Esophagus mucosa (tissue), 1 donor: Measurements from ENCODE around the gene RSU1. TPM values are rescaled to one million over a fixed set of nuclear protein-coding genes. Genes with fewer than 3 reads are reported as not detected.

Experiments used
- ATAC-seq: fragments of 200-7000 bp; cut with Tn5 transposase; one replicate; pipeline ENCODE4 v1.9.1; 2020
- total RNA-seq: library from RNA; stranded (reverse); gene quantifications from one replicate; pipeline ENCODE4 v1.2.4, GENCODE V29; 2023
- donor health status: DM: yes; HTN: yes; CAD: no.

Gene RSU1
- total RNA-seq, 1 donor from 2014 or later: 48.9 TPM

DNA sequence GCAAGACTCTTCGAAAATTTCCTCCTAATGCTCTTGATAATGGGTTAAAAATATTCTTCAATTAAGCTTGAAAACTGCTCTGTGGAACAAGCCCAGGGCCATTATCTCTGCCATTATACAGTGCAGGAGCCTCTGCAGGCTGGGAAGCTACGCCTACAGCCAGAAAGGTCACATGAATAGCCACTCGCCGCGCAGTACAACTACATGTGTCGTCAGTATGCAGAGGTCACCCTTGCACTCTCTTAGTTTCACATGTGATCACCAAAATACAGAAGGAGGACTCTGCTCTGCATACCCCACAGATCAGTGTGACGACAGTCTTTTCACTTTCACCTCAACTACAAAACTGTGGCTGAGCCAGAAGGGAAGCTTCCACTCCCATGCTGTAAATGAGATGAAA, 153.8 kb downstream of the RSU1 start:
- no peak for ATAC-seq

DNA sequence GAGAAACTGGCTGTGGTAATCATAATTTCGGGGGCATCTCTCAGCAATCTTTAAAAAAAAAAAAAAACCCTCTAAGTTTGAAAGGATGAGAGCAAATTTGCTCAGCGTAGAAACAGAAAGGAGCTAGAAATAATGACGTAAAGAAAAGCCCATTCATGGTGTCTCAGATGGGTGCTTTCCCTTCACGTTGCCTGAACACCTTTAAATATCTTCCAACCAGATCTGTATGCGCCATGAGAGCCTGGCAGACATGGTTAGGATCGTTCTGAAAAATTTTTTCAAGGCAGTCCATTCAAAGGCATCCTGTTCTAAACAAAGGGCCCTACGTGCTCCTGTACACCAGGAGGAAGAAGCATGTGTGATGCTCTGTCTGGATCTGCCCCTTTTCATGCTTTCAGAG, 154.3 kb downstream of the RSU1 start:
- no peak for ATAC-seq

DNA sequence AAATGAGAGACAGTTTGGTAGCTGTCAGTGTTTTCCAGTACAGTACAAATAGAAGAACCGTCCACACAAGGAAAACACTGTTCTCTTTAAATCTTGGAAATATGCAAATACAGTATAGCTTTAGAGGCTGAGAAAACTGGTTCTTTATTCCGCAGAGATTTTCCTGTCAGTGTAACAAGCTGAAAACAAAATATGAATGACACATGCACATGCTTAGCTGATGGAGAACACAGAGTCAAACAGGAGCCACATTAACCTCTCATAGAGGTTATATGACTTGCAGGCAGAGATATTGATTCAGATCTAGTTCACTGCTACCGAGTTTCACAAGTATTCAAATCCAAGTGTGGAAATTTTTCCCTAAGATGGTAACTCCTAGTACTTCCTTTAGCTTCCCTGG, 160.3 kb downstream of the RSU1 start:
- ATAC-seq: no peak

DNA sequence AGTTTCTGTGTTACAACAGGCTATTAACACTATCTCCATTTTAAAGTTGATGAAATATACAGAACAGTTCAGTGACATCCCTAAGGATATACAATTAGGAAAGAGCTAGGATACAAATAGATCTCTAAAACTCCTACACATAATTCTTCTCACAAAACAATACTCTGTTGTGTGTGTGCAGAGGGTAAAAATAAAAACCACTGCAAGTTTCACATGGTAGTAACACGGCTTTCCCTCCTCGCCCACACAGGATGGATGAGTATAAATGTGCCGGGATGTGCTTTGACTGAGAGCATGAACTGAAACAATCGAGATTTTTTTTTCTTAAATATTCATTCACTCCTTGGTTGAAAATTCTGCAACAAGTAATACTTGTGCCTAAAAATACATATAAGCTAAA, 164.0 kb downstream of the RSU1 start:
- no peak for ATAC-seq

DNA sequence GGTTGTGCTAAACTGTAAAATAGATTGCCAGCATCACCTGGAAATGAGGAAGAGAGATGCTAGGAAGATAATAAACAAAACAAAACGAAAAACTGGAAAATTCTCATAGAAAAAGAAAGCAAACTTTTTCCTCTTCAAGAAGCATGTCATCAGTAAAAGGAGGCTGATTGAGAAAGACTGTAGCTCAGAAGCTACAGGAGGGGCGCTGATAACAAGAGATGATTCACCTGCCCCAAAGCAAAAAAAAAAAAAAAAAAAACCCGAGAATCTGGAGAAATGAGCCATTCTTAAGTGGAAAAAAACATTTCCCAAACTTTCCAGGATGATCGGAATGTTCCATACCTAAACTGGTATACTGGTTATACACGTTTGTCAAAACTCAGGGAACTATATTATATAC, 165.1 kb downstream of the RSU1 start:
- no peak for ATAC-seq

DNA sequence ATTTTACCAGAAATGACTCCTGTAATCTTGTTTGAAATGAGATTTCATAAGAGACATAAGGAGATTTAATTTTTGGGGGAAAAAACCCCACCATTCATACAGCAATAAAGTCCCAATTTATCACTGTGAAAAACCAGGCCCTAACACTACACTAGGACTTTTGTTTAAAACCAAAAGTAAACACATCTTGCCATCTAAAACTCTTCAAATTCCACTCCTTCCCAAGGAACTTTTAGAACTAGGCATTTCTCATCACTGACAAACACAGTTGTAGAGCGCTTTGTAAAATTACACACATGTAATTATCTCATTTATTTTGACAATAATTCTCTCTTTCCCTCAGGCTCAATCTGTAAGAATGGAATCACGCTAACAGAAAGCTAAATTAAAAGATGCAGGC, 167.5 kb downstream of the RSU1 start:
- ATAC-seq: no peak

DNA sequence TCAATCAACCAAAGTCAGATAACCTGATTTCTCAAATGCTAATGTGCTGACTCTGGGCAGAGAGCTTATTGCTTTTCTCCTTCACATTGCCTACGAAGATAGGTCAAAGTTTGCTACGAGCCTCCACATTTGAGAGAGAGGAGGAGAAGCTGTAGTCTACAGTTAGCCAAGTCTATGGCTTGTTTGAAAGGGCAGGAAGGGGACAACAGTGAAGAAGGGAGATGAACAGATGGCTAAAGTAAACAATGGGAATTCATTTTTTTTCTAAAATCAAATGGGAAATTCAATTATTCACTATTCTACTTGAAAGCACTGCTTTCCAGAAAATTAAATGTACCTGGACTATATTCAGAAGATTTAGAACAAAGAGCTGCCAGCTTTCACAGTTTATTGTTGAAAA, 168.9 kb downstream of the RSU1 start:
- no peak for ATAC-seq

GRCh38 chr10:16646181-16647059, 170.8 kb downstream of the RSU1 start:
- no peak for ATAC-seq

GRCh38 chr10:16644146-16644545, 173.1 kb downstream of the RSU1 start:
- ATAC-seq: no peak

GRCh38 chr10:16643502-16643901, 173.7 kb downstream of the RSU1 start:
- ATAC-seq: no peak

- ATAC-seq: no peak
These were observed 177.1 kb downstream of the RSU1 start for GRCh38 chr10:16640153-16640552.

- ATAC-seq: no peak
These were observed 177.8 kb downstream of the RSU1 start for GRCh38 chr10:16639471-16639870.

GRCh38 chr10:16632996-16633395, 184.2 kb downstream of the RSU1 start:
- no peak for ATAC-seq

DNA sequence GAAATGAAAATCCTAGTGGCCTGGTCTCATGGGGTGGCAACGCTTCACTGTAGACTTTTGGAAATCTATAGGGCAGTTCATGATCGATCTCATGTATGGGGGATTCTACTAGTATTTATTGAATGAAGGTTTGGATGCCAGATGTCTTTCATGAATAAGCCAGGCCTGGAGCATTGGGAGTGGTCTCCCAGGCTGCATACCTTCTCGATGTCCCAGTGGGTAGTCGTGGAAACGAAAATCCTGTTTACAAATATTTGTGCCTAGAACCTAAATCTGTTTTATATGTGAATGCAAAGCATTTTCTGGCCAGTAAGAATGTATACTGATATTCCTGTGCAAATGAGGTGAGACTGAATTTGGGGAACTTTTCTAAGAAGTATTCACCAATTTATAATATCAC, 190.5 kb downstream of the RSU1 start:
- ATAC-seq: no peak

DNA sequence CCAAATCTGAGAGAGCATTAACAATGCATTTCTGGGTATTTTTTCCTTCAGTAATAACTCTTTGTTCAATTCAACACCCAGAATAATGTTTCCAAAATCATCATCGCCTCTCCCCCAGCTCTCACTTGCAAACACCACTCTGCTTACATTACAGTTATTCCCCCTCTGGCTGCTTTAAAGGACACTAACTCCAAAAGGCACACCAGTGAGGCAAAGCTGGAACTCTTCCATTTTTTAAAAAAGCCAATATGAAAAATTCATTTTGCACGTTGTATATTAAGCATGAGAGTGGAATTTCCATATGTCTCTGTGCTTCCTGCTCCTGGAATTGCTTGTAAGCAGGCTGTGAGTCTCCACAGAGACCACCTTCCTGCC, 204.3 kb downstream of the RSU1 start:
- ATAC-seq: no peak

GRCh38 chr10:16612115-16612980, 204.9 kb downstream of the RSU1 start:
- no peak for ATAC-seq

- ATAC-seq: no peak
These were observed 206.2 kb downstream of the RSU1 start for GRCh38 chr10:16611037-16611436.

DNA sequence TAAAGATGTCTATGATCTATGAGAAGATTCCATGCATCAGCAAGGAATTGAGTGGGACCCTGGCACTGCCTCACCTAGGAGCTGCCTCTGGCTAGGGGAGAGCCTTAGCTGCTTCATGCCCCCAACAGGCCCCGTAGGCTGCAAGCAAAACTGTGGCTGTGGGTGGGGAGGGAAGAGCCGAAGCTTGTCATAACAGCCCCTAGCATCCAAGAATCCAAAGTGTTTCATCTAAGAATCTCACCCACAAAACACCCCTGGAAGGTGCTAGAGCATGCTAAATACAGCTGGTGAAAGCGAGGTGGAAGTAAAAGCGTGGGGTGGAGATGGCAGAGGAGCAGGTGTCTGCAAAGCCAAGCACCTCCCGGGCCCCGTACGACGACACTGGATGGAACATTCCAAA, 208.0 kb downstream of the RSU1 start:
- ATAC-seq: no peak

DNA sequence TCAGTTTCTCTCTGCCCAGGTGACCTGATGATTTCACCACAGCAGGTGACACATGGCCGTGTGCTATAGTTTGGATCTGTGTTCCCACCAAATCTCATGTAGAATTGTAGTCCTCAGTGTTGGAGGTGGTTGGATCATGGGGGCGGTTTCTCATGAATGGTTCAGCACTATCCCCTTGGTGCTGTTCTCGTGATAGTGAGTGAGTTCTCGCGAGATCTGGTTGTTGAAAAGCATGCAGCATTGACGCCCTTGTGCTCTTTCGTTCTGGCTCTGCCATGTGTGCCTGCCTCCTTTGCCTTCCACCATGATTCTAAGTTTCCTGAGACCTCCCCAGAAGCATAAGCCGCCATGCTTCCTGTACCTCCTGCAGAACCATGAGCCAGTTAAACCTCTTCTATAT, 210.3 kb downstream of the RSU1 start:
- no peak for ATAC-seq

DNA sequence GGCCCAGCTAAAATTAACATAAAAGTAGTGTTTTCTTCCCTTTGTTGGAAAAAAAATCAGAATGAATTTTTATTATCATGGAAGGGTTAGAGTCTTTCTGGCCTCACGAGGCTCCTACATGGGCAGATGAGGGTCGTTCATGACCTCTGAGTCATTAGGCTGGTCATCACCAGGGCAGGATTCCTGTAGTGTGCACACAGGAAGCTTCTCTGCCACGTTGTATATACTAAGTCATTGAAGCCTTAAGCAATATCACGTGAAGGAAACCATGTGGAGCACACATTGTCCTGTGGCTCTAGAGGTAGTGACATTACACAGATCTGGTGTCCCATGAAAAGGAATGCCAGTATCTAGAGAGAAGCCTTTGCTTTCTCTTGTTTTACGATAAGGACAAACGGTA, 210.8 kb downstream of the RSU1 start:
- ATAC-seq: no peak

DNA sequence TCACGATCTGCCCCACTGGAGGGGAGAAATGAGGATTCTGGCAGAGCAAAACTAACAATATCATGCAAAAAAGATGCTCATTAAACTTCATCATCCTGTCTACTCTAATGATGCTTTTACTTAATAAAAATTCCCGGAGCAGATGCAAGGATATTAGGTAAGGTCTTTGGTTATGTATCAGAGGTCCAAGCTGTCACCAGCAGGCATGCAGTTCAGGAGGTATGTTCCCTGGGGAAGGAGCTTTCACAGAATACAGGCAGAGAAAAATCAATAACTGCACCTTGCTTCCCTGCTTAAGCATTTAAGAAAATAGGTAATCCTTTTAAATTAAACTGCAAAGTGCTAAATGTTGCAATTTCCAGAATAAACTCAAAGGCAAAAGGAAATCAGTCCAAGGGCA, 213.9 kb downstream of the RSU1 start:
- ATAC-seq: no peak

DNA sequence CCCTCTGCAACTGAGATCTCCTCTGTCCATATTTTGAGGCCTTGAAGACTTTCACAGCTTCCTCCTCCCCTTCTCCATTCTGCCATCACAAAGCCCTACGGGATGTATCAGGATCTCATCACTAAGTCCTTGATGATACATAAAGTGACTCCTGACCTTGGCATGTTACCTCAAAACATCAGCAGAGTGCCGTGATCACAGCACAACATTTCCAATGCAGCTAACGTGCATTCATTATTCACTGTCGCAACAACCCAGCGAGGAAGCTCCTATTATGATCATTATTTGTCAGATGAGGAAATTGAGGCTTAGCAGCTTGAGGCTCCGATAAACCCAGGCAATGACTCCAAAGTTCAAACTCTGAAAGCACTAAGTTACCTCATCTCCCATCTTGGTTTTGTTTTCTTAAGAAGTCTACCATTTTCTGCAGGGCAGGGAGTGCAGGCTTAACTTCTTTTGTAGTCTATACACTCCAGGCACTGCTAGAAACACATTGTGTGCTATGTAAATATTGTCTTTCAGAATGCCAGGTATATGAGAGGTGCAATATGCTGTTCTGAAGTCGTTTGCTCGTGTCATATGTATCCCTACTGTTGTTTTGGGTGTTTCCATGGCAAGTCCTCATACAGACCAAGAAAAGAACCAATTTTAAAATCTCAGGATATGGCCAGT, 215.0 kb downstream of the RSU1 start:
- no peak for ATAC-seq

GRCh38 chr10:16599662-16600061, 217.6 kb downstream of the RSU1 start:
- ATAC-seq: no peak
